ENCODE measurements around the gene SERF2.

Gene SERF2

DNA sequence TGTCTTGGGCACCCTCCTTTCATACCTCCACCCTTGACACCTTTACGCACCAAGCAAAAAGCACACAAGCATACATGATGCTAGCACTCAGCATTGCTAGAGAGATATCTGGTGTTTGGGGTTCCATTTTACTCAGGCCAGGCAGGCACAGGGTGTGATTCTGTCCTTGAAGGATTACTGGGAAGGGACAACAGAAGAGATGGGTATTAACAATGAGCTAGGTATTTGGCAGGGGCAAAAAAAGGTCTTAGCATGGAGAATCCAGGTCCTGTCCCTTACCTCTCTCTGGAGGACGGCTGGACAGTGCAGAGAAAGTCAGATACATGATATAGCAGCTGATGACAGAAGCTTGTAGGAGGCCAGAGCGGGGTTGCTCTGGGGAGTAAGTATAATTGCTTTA, 4.4 kb downstream of the SERF2 start:
- H3K36me3 ChIP-seq (replicated peaks in 1 of 2; ENCODE audit: control insufficient read depth in 2 of 2, insufficient read depth in 2 of 2, low read length in 2 of 2): peaks cover 38 to 76% of the 10 kb centered on the region in 2 donors

DNA sequence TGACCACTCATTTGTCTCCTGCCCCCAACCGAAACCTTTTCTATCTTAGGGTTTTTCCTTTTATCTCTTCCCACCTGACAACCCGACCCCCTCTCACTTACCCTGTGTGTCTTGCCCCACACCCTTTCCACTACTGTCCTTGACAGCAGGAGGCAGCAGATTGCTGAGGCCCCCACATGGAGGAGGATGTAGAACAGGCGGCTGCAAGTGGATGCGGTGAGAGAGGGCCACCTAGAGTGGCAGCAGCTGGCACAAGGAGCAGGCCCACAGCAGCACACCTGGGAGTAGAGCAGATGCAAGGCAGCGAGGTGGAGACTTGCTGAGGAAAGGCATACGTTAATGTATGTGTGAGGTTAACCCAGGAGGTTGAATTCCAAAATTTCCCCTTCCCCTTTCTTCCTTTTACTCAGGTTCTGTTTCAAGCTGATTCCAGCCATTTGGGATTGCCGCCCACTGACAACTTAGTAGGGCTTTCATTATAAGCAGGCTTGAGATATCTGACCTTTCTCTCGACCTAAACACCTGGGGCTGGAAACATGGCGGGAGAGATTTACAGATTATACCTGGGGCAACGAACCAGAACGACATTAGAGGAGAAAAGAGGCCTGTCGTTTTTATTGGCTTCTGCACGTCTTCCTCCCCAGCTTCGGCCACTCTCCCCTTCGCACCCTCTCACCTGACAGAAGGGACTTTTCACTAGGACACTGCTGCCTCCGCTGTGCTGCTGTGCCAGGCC, 7.3 kb downstream of the SERF2 start:
- Histone ChIP-seq H2BK12ac (ENCODE audit: low read length) (no peak overlapping the region), H2AFZ (ENCODE audit: low read length) (no peak overlapping the region), H3K14ac (ENCODE audit: low read length) (peak overlapping the region; percentile 14), H3K36me3 (replicated peaks in 1 of 2; ENCODE audit: control insufficient read depth in 2 of 2, insufficient read depth in 2 of 2, low read length in 2 of 2) (peaks cover 35 to 85% of the 10 kb centered on the region in 2 donors), H2BK15ac (ENCODE audit: low read length) (no peak overlapping the region), H4K91ac (ENCODE audit: low read depth, low read length, poor library complexity) (no peak overlapping the region), H3K4me2 (ENCODE audit: insufficient read depth, low read length, poor library complexity, severe bottlenecking) (no peak overlapping the region), H3K18ac (ENCODE audit: low read length) (peak overlapping the region; percentile 73), H3K79me1 (ENCODE audit: low read depth, low read length) (peaks cover 6% of the 10 kb centered on the region), H3K9ac (ENCODE audit: low read depth, low read length, poor library complexity) (peak overlapping the region; percentile 38), H3K9me3 (replicated peaks in 1 of 2; ENCODE audit: control insufficient read depth in 2 of 2, insufficient read depth in 1 of 2, low read depth in 1 of 2, low read length in 2 of 2) (no peaks in the 10 kb centered on the region), H3K23ac (ENCODE audit: low read depth, low read length, poor library complexity) (peak overlapping the region; percentile 52), H2AK5ac (ENCODE audit: low read depth, low read length) (peak overlapping the region; percentile 12), H3K4me1 (ENCODE audit: control insufficient read depth in 2 of 2, insufficient read depth in 1 of 2, low read depth in 1 of 2, low read length in 2 of 2) (peaks cover 5 to 6% of the 10 kb centered on the region in 2 donors), H3K27ac (replicated peaks; ENCODE audit: low read length) (peak overlapping the region; percentile 86), H3K4me3 (ENCODE audit: low read length in 2 of 2) (no peak overlapping the region), H2BK120ac (ENCODE audit: low read depth, low read length) (no peak overlapping the region), H3K27me3 (ENCODE audit: control insufficient read depth in 3 of 3, insufficient read depth in 3 of 3, low read depth in 1 of 3, low read length in 3 of 3) (no peaks in the 10 kb centered on the region), H2BK5ac (ENCODE audit: low read length) (no peak overlapping the region), H3K4ac (ENCODE audit: low read length) (no peak overlapping the region), H4K8ac (ENCODE audit: low read depth, low read length) (no peak overlapping the region)
- DNase-seq (ENCODE audit: low spot score): no peak
- no CpG with 5 or more reads among the region's 16 CpGs for WGBS, 2 donors (ENCODE audit: extremely low coverage in 2 of 2, insufficient read length in 2 of 2, insufficient replicate concordance in 1 of 2)

More for the DNA sequence above, 4.4 kb downstream of the SERF2 start:
- Histone ChIP-seq H2BK12ac (ENCODE audit: low read length) (no peak overlapping the region), H3K4me1 (ENCODE audit: control insufficient read depth in 2 of 2, insufficient read depth in 1 of 2, low read depth in 1 of 2, low read length in 2 of 2) (peaks cover 13 to 14% of the 10 kb centered on the region in 2 donors), H4K91ac (ENCODE audit: low read depth, low read length, poor library complexity) (no peak overlapping the region), H3K4me2 (ENCODE audit: insufficient read depth, low read length, poor library complexity, severe bottlenecking) (no peak overlapping the region), H4K8ac (ENCODE audit: low read depth, low read length) (no peak overlapping the region), H3K18ac (ENCODE audit: low read length) (no peak overlapping the region), H3K23ac (ENCODE audit: low read depth, low read length, poor library complexity) (no peak overlapping the region), H2AK5ac (ENCODE audit: low read depth, low read length) (no peak overlapping the region), H3K14ac (ENCODE audit: low read length) (no peak overlapping the region), H2BK15ac (ENCODE audit: low read length) (no peak overlapping the region), H3K27me3 (ENCODE audit: control insufficient read depth in 3 of 3, insufficient read depth in 3 of 3, low read depth in 1 of 3, low read length in 3 of 3) (no peaks in the 10 kb centered on the region), H3K4ac (ENCODE audit: low read length) (no peak overlapping the region), H3K4me3 (ENCODE audit: low read length in 2 of 2) (no peak overlapping the region), H3K9me3 (replicated peaks in 1 of 2; ENCODE audit: control insufficient read depth in 2 of 2, insufficient read depth in 1 of 2, low read depth in 1 of 2, low read length in 2 of 2) (no peaks in the 10 kb centered on the region), H2BK120ac (ENCODE audit: low read depth, low read length) (no peak overlapping the region), H2BK5ac (ENCODE audit: low read length) (no peak overlapping the region), H3K27ac (replicated peaks; ENCODE audit: low read length) (no peak overlapping the region), H3K79me1 (ENCODE audit: low read depth, low read length) (peaks cover 6% of the 10 kb centered on the region), H2AFZ (ENCODE audit: low read length) (no peak overlapping the region), H3K9ac (ENCODE audit: low read depth, low read length, poor library complexity) (no peak overlapping the region)
- no CpG with 5 or more reads among the region's 3 CpGs for WGBS, 2 donors (ENCODE audit: extremely low coverage in 2 of 2, insufficient read length in 2 of 2, insufficient replicate concordance in 1 of 2)
- no peak for DNase-seq (ENCODE audit: low spot score)

GRCh38 chr15:43799945-43800285, 7.8 kb downstream of the SERF2 start, which contains the start of gene SERINC4:
Gene SERINC4, minus strand, starts transcription at chr15:43800220. Its CDS starts 234 bp downstream, at chr15:43799986.
- H3K4me2 ChIP-seq (ENCODE audit: insufficient read depth, low read length, poor library complexity, severe bottlenecking): peak within 1 kb of the TSS; percentile 74
- H2AFZ ChIP-seq (ENCODE audit: low read length): peak within 1 kb of the TSS; percentile 77

GRCh38 chr15:43800286-43801141, 8.4 kb downstream of the SERF2 start, which contains the start of gene HYPK:
Gene HYPK, plus strand, starts transcription at chr15:43800599. Its CDS starts 24 bp downstream, at chr15:43800623.
- Histone ChIP-seq H3K4ac (ENCODE audit: low read length) (no peak within 1 kb of the TSS), H2BK12ac (ENCODE audit: low read length) (no peak within 1 kb of the TSS), H3K4me1 (ENCODE audit: control insufficient read depth in 2 of 2, insufficient read depth in 1 of 2, low read depth in 1 of 2, low read length in 2 of 2) (peaks cover 5 to 6% of the 10 kb centered on the region in 2 donors), H2AK5ac (ENCODE audit: low read depth, low read length) (peak within 1 kb of the TSS; percentile 12), H2BK120ac (ENCODE audit: low read depth, low read length) (no peak within 1 kb of the TSS), H2AFZ (ENCODE audit: low read length) (peak within 1 kb of the TSS; percentile 77), H3K4me3 (ENCODE audit: low read length in 2 of 2) (peak within 1 kb of the TSS; percentile 82 to 95), H4K91ac (ENCODE audit: low read depth, low read length, poor library complexity) (no peak within 1 kb of the TSS), H3K9ac (ENCODE audit: low read depth, low read length, poor library complexity) (peak within 1 kb of the TSS; percentile 71), H3K4me2 (ENCODE audit: insufficient read depth, low read length, poor library complexity, severe bottlenecking) (peak within 1 kb of the TSS; percentile 74), H4K8ac (ENCODE audit: low read depth, low read length) (no peak within 1 kb of the TSS), H2BK15ac (ENCODE audit: low read length) (no peak within 1 kb of the TSS), H3K27ac (replicated peaks; ENCODE audit: low read length) (peak within 1 kb of the TSS; percentile 86), H3K79me1 (ENCODE audit: low read depth, low read length) (peaks cover 3% of the 10 kb centered on the region), H3K18ac (ENCODE audit: low read length) (peak within 1 kb of the TSS; percentile 73), H3K9me3 (replicated peaks in 1 of 2; ENCODE audit: control insufficient read depth in 2 of 2, insufficient read depth in 1 of 2, low read depth in 1 of 2, low read length in 2 of 2) (no peaks in the 10 kb centered on the region), H2BK5ac (ENCODE audit: low read length) (no peak within 1 kb of the TSS), H3K23ac (ENCODE audit: low read depth, low read length, poor library complexity) (peak within 1 kb of the TSS; percentile 52), H3K27me3 (ENCODE audit: control insufficient read depth in 3 of 3, insufficient read depth in 3 of 3, low read depth in 1 of 3, low read length in 3 of 3) (no peaks in the 10 kb centered on the region), H3K14ac (ENCODE audit: low read length) (peak within 1 kb of the TSS; percentile 72), H3K36me3 (replicated peaks in 1 of 2; ENCODE audit: control insufficient read depth in 2 of 2, insufficient read depth in 2 of 2, low read length in 2 of 2) (peaks cover 30 to 85% of the 10 kb centered on the region in 2 donors)
- no CpG with 5 or more reads among the region's 44 CpGs for WGBS, 2 donors (ENCODE audit: extremely low coverage in 2 of 2, insufficient read length in 2 of 2, insufficient replicate concordance in 1 of 2)
- DNase-seq (ENCODE audit: low spot score): peak; percentile 54

More at GRCh38 chr15:43799945-43800285, 7.8 kb downstream of the SERF2 start, which contains the start of gene SERINC4:
- H3K4me1 ChIP-seq (ENCODE audit: control insufficient read depth in 2 of 2, insufficient read depth in 1 of 2, low read depth in 1 of 2, low read length in 2 of 2): peaks cover 5 to 6% of the 10 kb centered on the region in 2 donors
- H3K4me3 ChIP-seq (ENCODE audit: low read length in 2 of 2): peak within 1 kb of the TSS; percentile 82 to 95
- no peak within 1 kb of the TSS for H4K91ac ChIP-seq (ENCODE audit: low read depth, low read length, poor library complexity)
- peak within 1 kb of the TSS; percentile 73 for H3K18ac ChIP-seq (ENCODE audit: low read length)
- peak within 1 kb of the TSS; percentile 72 for H3K14ac ChIP-seq (ENCODE audit: low read length)
- WGBS, 2 donors (ENCODE audit: extremely low coverage in 2 of 2, insufficient read length in 2 of 2, insufficient replicate concordance in 1 of 2): no CpG with 5 or more reads among the region's 8 CpGs
- peaks cover 33 to 85% of the 10 kb centered on the region in 2 donors for H3K36me3 ChIP-seq (replicated peaks in 1 of 2; ENCODE audit: control insufficient read depth in 2 of 2, insufficient read depth in 2 of 2, low read length in 2 of 2)
- no peak within 1 kb of the TSS for H2BK120ac ChIP-seq (ENCODE audit: low read depth, low read length)
- no peak within 1 kb of the TSS for H2BK12ac ChIP-seq (ENCODE audit: low read length)
- no peaks in the 10 kb centered on the region for H3K27me3 ChIP-seq (ENCODE audit: control insufficient read depth in 3 of 3, insufficient read depth in 3 of 3, low read depth in 1 of 3, low read length in 3 of 3)
- no peak within 1 kb of the TSS for H4K8ac ChIP-seq (ENCODE audit: low read depth, low read length)
- H3K9me3 ChIP-seq (replicated peaks in 1 of 2; ENCODE audit: control insufficient read depth in 2 of 2, insufficient read depth in 1 of 2, low read depth in 1 of 2, low read length in 2 of 2): no peaks in the 10 kb centered on the region
- H2AK5ac ChIP-seq (ENCODE audit: low read depth, low read length): peak within 1 kb of the TSS; percentile 12
- peak within 1 kb of the TSS; percentile 86 for H3K27ac ChIP-seq (replicated peaks; ENCODE audit: low read length)
- no peak within 1 kb of the TSS for H3K4ac ChIP-seq (ENCODE audit: low read length)
- peaks cover 3% of the 10 kb centered on the region for H3K79me1 ChIP-seq (ENCODE audit: low read depth, low read length)
- no peak within 1 kb of the TSS for H2BK15ac ChIP-seq (ENCODE audit: low read length)
- DNase-seq (ENCODE audit: low spot score): no peak
- no peak within 1 kb of the TSS for H2BK5ac ChIP-seq (ENCODE audit: low read length)
- H3K9ac ChIP-seq (ENCODE audit: low read depth, low read length, poor library complexity): peak within 1 kb of the TSS; percentile 71
- H3K23ac ChIP-seq (ENCODE audit: low read depth, low read length, poor library complexity): peak within 1 kb of the TSS; percentile 52
